ENCODE results near the gene TMEM198. TPM values are rescaled to one million over a fixed set of nuclear protein-coding genes. Genes with fewer than 3 reads are reported as not detected.

TMEM198 gene
- total RNA-seq, 2 experiments from 2014 or later, result 2.5 to 6.6 TPM

DNA sequence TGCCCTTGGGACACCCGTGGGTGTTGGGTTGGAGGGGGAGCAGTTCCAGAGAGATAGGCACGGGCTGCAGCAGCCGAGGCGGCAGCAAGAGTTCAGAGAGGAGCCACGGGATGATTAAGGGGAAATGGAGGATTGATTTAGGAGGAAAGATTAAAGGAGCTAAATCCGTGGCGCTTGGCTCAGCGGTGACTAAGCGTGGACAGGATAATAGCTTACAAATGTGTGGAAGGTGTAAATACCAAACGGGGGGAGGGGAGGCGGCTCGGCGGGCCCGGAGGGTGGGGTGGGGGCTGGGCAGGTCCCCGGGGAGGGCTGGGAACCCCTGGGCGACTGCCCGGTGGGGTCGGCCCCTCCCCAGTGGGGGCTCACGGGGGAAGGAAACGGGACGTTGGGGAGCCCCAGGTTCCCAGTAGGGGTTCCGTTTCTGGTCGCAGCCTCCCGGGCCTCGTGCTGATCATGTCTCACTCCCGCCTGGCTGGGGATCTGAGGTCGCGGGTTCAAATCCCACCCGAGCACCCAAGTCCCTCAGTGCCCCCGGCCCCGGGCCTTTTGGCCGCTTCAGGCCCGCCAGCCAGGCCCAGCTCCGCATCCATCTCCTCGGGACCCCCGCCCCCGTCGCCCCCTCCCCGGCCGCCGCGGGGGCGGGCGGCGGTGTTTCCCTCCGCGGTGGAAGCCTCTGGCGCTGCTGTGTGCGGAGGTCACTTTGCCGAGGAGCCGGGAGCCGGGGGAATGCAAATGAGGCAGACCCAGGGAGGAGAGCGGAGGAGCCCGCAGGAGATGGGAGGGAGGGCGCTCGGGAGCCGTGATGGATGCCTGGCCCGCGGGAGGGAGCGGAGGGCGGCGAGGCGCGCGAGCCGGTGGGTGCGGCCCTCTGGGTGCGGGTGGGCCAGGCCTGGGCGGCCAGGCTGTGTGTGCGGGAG, 21.5 kb upstream of the TMEM198 start:
- TF ChIP-seq, protein P1, sequence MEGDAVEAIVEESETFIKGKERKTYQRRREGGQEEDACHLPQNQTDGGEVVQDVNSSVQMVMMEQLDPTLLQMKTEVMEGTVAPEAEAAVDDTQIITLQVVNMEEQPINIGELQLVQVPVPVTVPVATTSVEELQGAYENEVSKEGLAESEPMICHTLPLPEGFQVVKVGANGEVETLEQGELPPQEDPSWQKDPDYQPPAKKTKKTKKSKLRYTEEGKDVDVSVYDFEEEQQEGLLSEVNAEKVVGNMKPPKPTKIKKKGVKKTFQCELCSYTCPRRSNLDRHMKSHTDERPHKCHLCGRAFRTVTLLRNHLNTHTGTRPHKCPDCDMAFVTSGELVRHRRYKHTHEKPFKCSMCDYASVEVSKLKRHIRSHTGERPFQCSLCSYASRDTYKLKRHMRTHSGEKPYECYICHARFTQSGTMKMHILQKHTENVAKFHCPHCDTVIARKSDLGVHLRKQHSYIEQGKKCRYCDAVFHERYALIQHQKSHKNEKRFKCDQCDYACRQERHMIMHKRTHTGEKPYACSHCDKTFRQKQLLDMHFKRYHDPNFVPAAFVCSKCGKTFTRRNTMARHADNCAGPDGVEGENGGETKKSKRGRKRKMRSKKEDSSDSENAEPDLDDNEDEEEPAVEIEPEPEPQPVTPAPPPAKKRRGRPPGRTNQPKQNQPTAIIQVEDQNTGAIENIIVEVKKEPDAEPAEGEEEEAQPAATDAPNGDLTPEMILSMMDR (conservative IDR thresholded peaks at IDR 0.05; ENCODE audit: low read length), result no peak
- TF ChIP-seq EZH2phosphoT487 (IDR thresholded peaks at IDR 0.05; ENCODE audit: borderline replicate concordance, low read depth, low read length), result no peak
- Histone ChIP-seq H3K4me1 (ENCODE audit: insufficient read depth, low read length, poor library complexity, severe bottlenecking) (no peaks in the 10 kb centered on the region), H3K9me2 (ENCODE audit: insufficient read depth, low read length) (no peaks in the 10 kb centered on the region), H3K27ac (ENCODE audit: low read depth, low read length, poor library complexity, severe bottlenecking) (no peak overlapping the region), H3K36me3 (ENCODE audit: insufficient read depth, low read length) (no peaks in the 10 kb centered on the region), H2AFZ (ENCODE audit: low read length) (no peak overlapping the region), H3K9me3 (ENCODE audit: low read length) (no peaks in the 10 kb centered on the region), H4K20me1 (ENCODE audit: insufficient read depth, low read length) (no peaks in the 10 kb centered on the region), H3K4me3 (ENCODE audit: low read depth, low read length, poor library complexity, severe bottlenecking) (no peak overlapping the region), H3K79me2 (ENCODE audit: insufficient read depth, low read depth, low read length) (no peaks in the 10 kb centered on the region), H3K4me2 (ENCODE audit: low read length) (no peak overlapping the region)
- no TSS peak for BruUV-seq (replicated peaks)
- intact Hi-C loops (cut with micrococcal nuclease; ENCODE audit: unreplicated experiment), result no loop called here
- DNase-seq (ENCODE audit: low spot score), result no peak
- ChIA-PET POLR2A (interaction anchor here (1.0 kb wide), 1 partner anchor 23 kb away, joined by 3 read pairs; no protein-coding TSS in a partner anchor), CTCF (ENCODE audit: unreplicated experiment) (interaction anchor here (0.6 kb wide), 1 partner anchor 29 kb away, joined by 4 read pairs; no protein-coding TSS in a partner anchor)

DNA sequence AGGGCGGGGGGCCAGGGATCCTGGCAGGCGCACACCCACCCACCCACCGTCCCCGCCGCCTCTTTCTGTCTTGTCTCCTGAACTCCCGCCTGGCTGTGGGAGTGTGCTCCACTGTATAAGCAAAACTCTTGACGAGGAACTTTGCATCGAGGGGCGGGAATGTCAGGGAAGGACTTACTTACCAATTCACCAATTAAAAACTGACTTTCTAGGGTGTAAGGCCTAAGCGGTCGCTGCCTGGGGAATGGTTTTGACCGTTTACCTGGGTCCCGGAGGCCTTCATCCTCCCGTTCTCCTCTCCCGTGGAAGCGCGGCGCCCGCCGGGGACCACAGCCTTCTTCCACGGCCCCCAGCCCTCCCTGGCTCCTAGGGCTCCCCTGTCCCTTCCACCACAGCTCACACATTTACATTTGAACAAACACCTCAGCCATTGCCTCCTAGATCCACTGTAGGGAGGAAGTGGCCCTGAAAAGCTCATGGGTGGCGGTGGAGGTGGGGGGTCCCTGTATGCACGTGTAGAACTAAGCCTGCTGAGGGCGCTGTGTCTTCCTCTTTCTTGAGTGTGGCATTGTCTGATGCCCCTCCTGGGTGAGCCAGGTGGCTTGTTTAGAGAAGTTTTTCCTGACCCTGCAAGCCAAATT, 20.7 kb upstream of the TMEM198 start:
- no peaks in the 10 kb centered on the region for H3K9me3 ChIP-seq (ENCODE audit: low read length)
- no peaks in the 10 kb centered on the region for H3K4me1 ChIP-seq (ENCODE audit: insufficient read depth, low read length, poor library complexity, severe bottlenecking)
- POLR2A ChIA-PET, result interaction anchor here (0.6 kb wide), 1 partner anchor 60 kb away, joined by 3 read pairs; no protein-coding TSS in a partner anchor
- H2AFZ ChIP-seq (ENCODE audit: low read length), result no peak overlapping the region
- H3K36me3 ChIP-seq (ENCODE audit: insufficient read depth, low read length), result no peaks in the 10 kb centered on the region
- no peaks in the 10 kb centered on the region for H3K9me2 ChIP-seq (ENCODE audit: insufficient read depth, low read length)
- H3K4me2 ChIP-seq (ENCODE audit: low read length), result no peak overlapping the region
- H3K27ac ChIP-seq (ENCODE audit: low read depth, low read length, poor library complexity, severe bottlenecking), result no peak overlapping the region
- DNase-seq (ENCODE audit: low spot score), result no peak
- no TSS peak for BruUV-seq (replicated peaks)
- no peak for TF ChIP-seq EZH2phosphoT487 (IDR thresholded peaks at IDR 0.05; ENCODE audit: borderline replicate concordance, low read depth, low read length)
- TF ChIP-seq, protein P1 (conservative IDR thresholded peaks at IDR 0.05; ENCODE audit: low read length), result peak; percentile 53; the same call in 1 of the 2 replicates
- intact Hi-C loops (cut with micrococcal nuclease; ENCODE audit: unreplicated experiment), result no loop called here
- CTCF ChIA-PET (ENCODE audit: unreplicated experiment), result interaction anchor here (0.6 kb wide), 1 partner anchor 28 kb away, joined by 4 read pairs; no protein-coding TSS in a partner anchor
- no peaks in the 10 kb centered on the region for H3K79me2 ChIP-seq (ENCODE audit: insufficient read depth, low read depth, low read length)
- H4K20me1 ChIP-seq (ENCODE audit: insufficient read depth, low read length), result no peaks in the 10 kb centered on the region
- no peak overlapping the region for H3K4me3 ChIP-seq (ENCODE audit: low read depth, low read length, poor library complexity, severe bottlenecking)
